ENCODE measurements around the gene NTN3.

DNA sequence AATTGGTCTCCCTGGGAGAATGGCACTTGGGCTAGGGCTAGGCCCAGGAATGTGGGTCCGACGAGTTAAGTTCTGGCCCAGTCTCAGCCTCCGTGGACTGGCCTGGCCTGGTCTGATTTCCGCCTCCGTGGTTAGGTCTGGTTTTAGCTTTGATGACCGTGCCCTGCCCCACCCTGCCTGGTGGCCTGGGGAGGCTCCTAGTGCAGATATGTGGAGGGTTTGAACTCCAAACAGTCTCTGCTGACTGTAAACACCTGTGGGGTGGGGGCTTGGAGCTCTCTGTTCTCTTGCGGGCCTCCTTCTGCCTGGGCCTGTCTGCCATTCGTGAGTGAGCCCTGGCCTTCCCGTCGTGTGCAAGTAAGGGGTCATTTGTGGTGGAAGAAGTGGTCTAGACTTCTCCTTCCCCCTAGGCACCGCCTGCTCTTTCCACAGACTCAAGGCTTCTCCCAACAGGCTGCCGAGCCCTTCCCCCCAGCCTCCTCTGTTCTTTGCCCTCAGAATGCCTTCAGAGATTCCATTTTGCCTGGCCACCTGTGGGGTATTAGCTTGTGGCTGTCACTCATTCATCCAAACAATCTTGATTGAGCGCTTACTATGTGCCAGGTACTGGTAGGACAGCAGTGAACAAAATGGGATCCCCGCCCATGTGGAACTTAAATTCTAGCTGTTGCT lies 44.2 kb downstream of the NTN3 start:
- no peak for TF ChIP-seq CTCF (IDR thresholded peaks at IDR 0.05; ENCODE audit: low read length)
- no peak for TF ChIP-seq EZH2 (IDR thresholded peaks at IDR 0.05; ENCODE audit: borderline replicate concordance, low read length)

Data from OCI-LY1 (cell line).